Superior temporal gyrus (tissue), 1 donor: ENCODE measurements around the gene CALML3.

Source experiments
- DNase-seq: peaks from one replicate; pipeline ENCODE4 v3.0.0-alpha.2; 2016; ENCODE audit errors: extremely low spot score

CALML3 gene

GRCh38 chr10:5567477-5567876 lies 42.7 kb downstream of the CALML3 start:
- no peak for DNase-seq

GRCh38 chr10:5568984-5569383 lies 44.2 kb downstream of the CALML3 start:
- no peak for DNase-seq

GRCh38 chr10:5569568-5569967 lies 44.8 kb downstream of the CALML3 start:
- DNase-seq = no peak

- DNase-seq = no peak
Measured at GRCh38 chr10:5570007-5570655, 45.4 kb downstream of the CALML3 start.

GRCh38 chr10:5570979-5571810 lies 46.4 kb downstream of the CALML3 start:
- DNase-seq = no peak

- DNase-seq = no peak
Measured at GRCh38 chr10:5571826-5572225, 47.1 kb downstream of the CALML3 start.

- DNase-seq = no peak
Measured at GRCh38 chr10:5573319-5573950, 48.7 kb downstream of the CALML3 start.

GRCh38 chr10:5573968-5574641 lies 49.3 kb downstream of the CALML3 start:
- no peak for DNase-seq

GRCh38 chr10:5574642-5575131 lies 49.9 kb downstream of the CALML3 start:
- no peak for DNase-seq

- DNase-seq = no peak
Measured at GRCh38 chr10:5575144-5575481, 50.4 kb downstream of the CALML3 start.

- no peak for DNase-seq
Measured at GRCh38 chr10:5575482-5576153, 50.9 kb downstream of the CALML3 start.

GRCh38 chr10:5576154-5576748 lies 51.5 kb downstream of the CALML3 start:
- DNase-seq = no peak
